Keratinocyte (primary cell): ENCODE data around the gene ALPK1. TPM values are rescaled to one million over a fixed set of nuclear protein-coding genes. Genes with fewer than 3 reads are reported as not detected.

Source experiments
- DNase-seq: peaks from one replicate; pipeline ENCODE4 v3.0.0-alpha.2; 2011; ENCODE audit warnings: low read depth, missing footprints, low spot score
- FAIRE-seq: peaks from 2 replicates; lab custom pipeline; 2011; peaks lifted over from hg19 to GRCh38; lab: Jason Lieb, UNC
- H2AFZ ChIP-seq: 2 replicates; pipeline ENCODE4 v1.6.0; 2012; ENCODE audit warnings: low read length, control low read depth, inconsistent platforms; ENCODE audit not compliant: control insufficient read depth
- H3K27ac ChIP-seq: 2 replicates; pipeline ENCODE4 v1.5.1; 2011; ENCODE audit warnings: low read length; ENCODE audit not compliant: control insufficient read depth, insufficient read depth
- H3K27me3 ChIP-seq: 3 replicates; pipeline ENCODE4 v1.6.0; 2011; ENCODE audit warnings: low read length; ENCODE audit not compliant: control insufficient read depth, insufficient read depth; ENCODE audit errors: extremely low read depth
- H3K36me3 ChIP-seq, 2 experiments: 2 replicates in 1 of 2; 3 replicates in 1 of 2; pipeline ENCODE4 v1.5.1; 2011; ENCODE audit warnings: low read length in 2 of 2, mild to moderate bottlenecking in 1 of 2; ENCODE audit not compliant: control insufficient read depth in 2 of 2, insufficient read depth in 2 of 2; ENCODE audit errors: extremely low read depth in 1 of 2
- H3K4me1 ChIP-seq: 3 replicates; pipeline ENCODE4 v1.5.1; 2011; ENCODE audit warnings: low read length; ENCODE audit not compliant: control insufficient read depth, insufficient read depth; ENCODE audit errors: extremely low read depth
- H3K4me2 ChIP-seq: 3 replicates; pipeline ENCODE4 v1.6.0; 2011; ENCODE audit warnings: low read depth, low read length; ENCODE audit not compliant: control insufficient read depth, insufficient read depth; ENCODE audit errors: extremely low read depth
- H3K4me3 ChIP-seq, 3 experiments: fragments of 200-600 bp in 1 of 3; sonication (generic) in 1 of 3; 2 replicates in 2 of 3; 3 replicates in 1 of 3; pipeline ENCODE4 v1.5.1; 2011 to 2016; ENCODE audit warnings: low read length in 3 of 3, mild to moderate bottlenecking in 3 of 3, control low read depth in 2 of 3, inconsistent platforms in 1 of 3, low read depth in 1 of 3, mixed read lengths in 1 of 3, mixed run types in 1 of 3, moderate library complexity in 1 of 3; ENCODE audit not compliant: control insufficient read depth in 2 of 3, insufficient read depth in 2 of 3; ENCODE audit errors: extremely low read depth in 1 of 3
- H3K79me2 ChIP-seq: 2 replicates; pipeline ENCODE4 v1.6.0; 2012; ENCODE audit warnings: low read length; ENCODE audit not compliant: control insufficient read depth, insufficient read depth
- H3K9ac ChIP-seq: 3 replicates; pipeline ENCODE4 v1.6.0; 2011; ENCODE audit warnings: low read length; ENCODE audit not compliant: control insufficient read depth, insufficient read depth; ENCODE audit errors: extremely low read depth
- H3K9me1 ChIP-seq: 3 replicates; pipeline ENCODE4 v1.6.0; 2011; ENCODE audit warnings: low read length; ENCODE audit not compliant: control insufficient read depth, insufficient read depth; ENCODE audit errors: extremely low read depth
- H3K9me3 ChIP-seq: 2 replicates; pipeline ENCODE4 v1.5.1; 2012; ENCODE audit warnings: low read depth, low read length; ENCODE audit not compliant: control insufficient read depth
- H4K20me1 ChIP-seq: 3 replicates; pipeline ENCODE4 v1.6.0; 2011; ENCODE audit warnings: low read length; ENCODE audit not compliant: control insufficient read depth, insufficient read depth; ENCODE audit errors: extremely low read depth
- CTCF ChIP-seq, 3 experiments: IDR thresholded peaks in 1 of 3; conservative IDR thresholded peaks in 1 of 3; optimal IDR thresholded peaks in 1 of 3; 2 replicates in 2 of 3; 3 replicates in 1 of 3; pipeline versions ENCODE3 to v1.5.1; 2011; ENCODE audit warnings: low read length in 3 of 3, mild to moderate bottlenecking in 3 of 3, moderate library complexity in 2 of 3, control low read depth in 1 of 3, inconsistent platforms in 1 of 3; ENCODE audit not compliant: insufficient read depth in 2 of 3; ENCODE audit errors: extremely low read depth in 1 of 3
- EZH2 ChIP-seq: IDR thresholded peaks from one replicate; pipeline ENCODE4 v1.6.1; 2012; ENCODE audit warnings: inconsistent platforms, mild to moderate bottlenecking, low read length, moderate library complexity
- dilution Hi-C: fragments of 300-500 bp; cut with MboI; formaldehyde crosslinking; loops from one replicate; pipeline ENCODE4 v1.7.0; 2020; ENCODE audit warnings: low sequenced_read_pairs; ENCODE audit not compliant: extremely low pct_ligation_motif_present
- polyA plus RNA-seq, 5 experiments: library from polyadenylated mRNA; depleted of rRNA in 3 of 5; stranded (reverse) in 3 of 5; stranded (forward) in 1 of 5; unstranded in 1 of 5; fragments of >200 nt; gene quantifications; 1 replicate in 1 of 5; 2 replicates in 3 of 5; 3 replicates in 1 of 5; pipeline versions ENCODE4 v1.2.1 to v1.2.3, GENCODE V29; 2011 to 2012; ENCODE audit warnings: missing spikeins in 2 of 5, low read depth in 1 of 5, low replicate concordance in 1 of 5

Gene ALPK1
- polyA plus RNA-seq, 1 donor (not counting 4 experiments of a cell fraction or from before 2014, with no cell fraction given) = 5.5 TPM

DNA sequence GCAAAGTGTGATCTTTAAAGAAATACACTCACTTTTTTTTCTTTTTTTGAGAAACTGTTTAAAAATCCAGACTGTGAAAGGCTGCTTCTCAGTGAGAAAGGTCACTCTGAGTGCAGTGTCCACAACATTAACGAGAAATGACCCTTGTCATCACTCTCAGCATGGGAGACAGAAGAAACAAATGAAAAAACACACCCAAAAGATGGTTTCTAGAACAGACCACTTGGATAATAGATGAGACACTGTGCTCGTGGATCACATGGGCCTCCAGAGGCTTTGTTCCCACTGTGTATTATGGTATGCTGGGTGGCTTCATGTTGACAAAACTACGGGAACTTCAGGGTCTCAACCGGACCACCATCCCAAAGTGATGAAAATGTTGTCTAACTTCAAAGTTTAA lies 153.9 kb downstream of the ALPK1 start:
- no peak for FAIRE-seq
- no peaks in the 10 kb centered on the region for H3K9me1 ChIP-seq
- H3K36me3 ChIP-seq = no peaks in the 10 kb centered on the region

DNA sequence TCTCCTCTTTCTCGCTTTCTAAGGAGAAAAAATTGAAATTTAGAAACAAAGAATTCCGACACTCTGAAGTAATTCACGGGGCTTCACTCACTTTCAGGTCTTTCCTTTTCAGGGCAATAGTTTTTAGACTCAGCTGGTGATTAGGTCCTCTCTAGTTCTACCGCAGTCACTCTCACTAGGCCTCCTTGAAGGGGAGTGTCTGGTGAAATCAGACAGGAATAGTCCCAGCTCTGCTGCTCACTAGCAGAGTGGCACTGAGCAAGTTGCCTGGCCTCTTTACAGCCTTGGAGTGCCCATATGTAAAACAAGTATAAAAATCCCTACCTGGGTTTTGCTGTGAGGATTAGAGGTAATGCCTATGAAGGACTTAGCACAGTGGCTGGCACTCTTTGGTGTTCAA lies 154.7 kb downstream of the ALPK1 start:
- no peak overlapping the region for H2AFZ ChIP-seq
- no peaks in the 10 kb centered on the region for H3K9me1 ChIP-seq
- dilution Hi-C loops = no loop called here
- H3K36me3 ChIP-seq = no peaks in the 10 kb centered on the region
- H4K20me1 ChIP-seq = no peaks in the 10 kb centered on the region
- no peaks in the 10 kb centered on the region for H3K27me3 ChIP-seq
- FAIRE-seq = no peak
- H3K27ac ChIP-seq = no peak overlapping the region
- no peaks in the 10 kb centered on the region for H3K79me2 ChIP-seq
- no peak for DNase-seq
- H3K4me1 ChIP-seq = peaks cover 2% of the 10 kb centered on the region
- no peak overlapping the region for H3K9ac ChIP-seq
- no peak overlapping the region for H3K4me3 ChIP-seq
- H3K4me2 ChIP-seq = no peak overlapping the region
- TF ChIP-seq CTCF (optimal IDR thresholded peaks at IDR 0.05 in 1 of 3, IDR thresholded peaks at IDR 0.05 in 1 of 3, conservative IDR thresholded peaks at IDR 0.05 in 1 of 3; ENCODE audit: extremely low read depth in 1 of 3, insufficient read depth in 2 of 3, low read length in 3 of 3) (no peak), EZH2 (no peak)
- no peaks in the 10 kb centered on the region for H3K9me3 ChIP-seq

More for the DNA sequence above, 153.9 kb downstream of the ALPK1 start:
- DNase-seq = no peak
- dilution Hi-C loops = no loop called here
- Histone ChIP-seq H3K4me3 (no peak overlapping the region), H3K9ac (no peak overlapping the region), H3K79me2 (no peaks in the 10 kb centered on the region), H4K20me1 (no peaks in the 10 kb centered on the region), H3K27ac (no peak overlapping the region), H2AFZ (no peak overlapping the region), H3K4me1 (peaks cover 2% of the 10 kb centered on the region), H3K4me2 (no peak overlapping the region), H3K27me3 (no peaks in the 10 kb centered on the region), H3K9me3 (no peaks in the 10 kb centered on the region)
- TF ChIP-seq CTCF (optimal IDR thresholded peaks at IDR 0.05 in 1 of 3, IDR thresholded peaks at IDR 0.05 in 1 of 3, conservative IDR thresholded peaks at IDR 0.05 in 1 of 3; ENCODE audit: extremely low read depth in 1 of 3, insufficient read depth in 2 of 3, low read length in 3 of 3) = no peak
- TF ChIP-seq EZH2 = no peak
